Measurements from ENCODE around the gene CYGB.
"Not testable (repeated sequence)": the region's sequence is repeated elsewhere in the genome, so short reads cannot be mapped to it uniquely, and the experiment has no call there.

CYGB gene

GRCh38 chr17:76534831-76535732, 2.4 kb downstream of the CYGB start:
- no peak overlapping the region for H3K4me3 ChIP-seq (ENCODE audit: low read depth, low read length)
- in situ Hi-C loops (cut with HindIII; ENCODE audit: low sequenced_read_pairs): no loop called here
- DNase-seq (ENCODE audit: low read depth): no peak
- TF ChIP-seq CTCF (IDR thresholded peaks at IDR 0.05; ENCODE audit: low read depth, low read length, missing control alignments): no peak

- DNase-seq (ENCODE audit: low read depth); in situ Hi-C loops (cut with HindIII; ENCODE audit: low sequenced_read_pairs); H3K4me3 ChIP-seq (ENCODE audit: low read depth, low read length): not testable (repeated sequence)
Observed at GRCh38 chr17:76533640-76534359, 3.7 kb downstream of the CYGB start.

DNA sequence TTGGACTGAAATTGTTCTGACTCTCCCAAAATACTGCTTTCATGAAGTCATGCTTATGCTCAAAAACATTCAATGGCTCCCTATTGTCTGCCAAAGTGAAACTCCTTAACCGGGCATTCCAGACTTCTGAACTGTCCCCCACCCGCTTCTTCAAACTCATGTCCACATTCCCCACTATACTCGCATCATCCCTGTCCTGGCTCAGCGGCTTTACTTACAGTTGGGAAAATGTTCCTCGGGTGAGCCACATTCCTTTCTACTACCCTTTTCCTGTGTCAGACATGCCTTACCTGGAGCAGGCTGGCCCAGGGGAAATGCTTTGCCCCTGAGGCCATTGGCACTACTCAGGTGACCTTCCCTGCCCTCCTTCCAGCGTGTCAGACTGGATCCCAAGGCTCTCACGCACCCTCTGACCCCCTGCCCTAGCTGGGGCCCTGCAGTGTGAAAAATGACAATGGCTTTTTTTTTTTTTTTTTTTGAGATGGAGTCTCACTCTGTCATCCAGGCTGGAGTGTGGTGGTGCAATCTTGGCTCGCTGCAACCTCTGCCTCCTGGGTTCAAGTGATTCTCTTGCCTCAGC, 5.3 kb downstream of the CYGB start:
- TF ChIP-seq CTCF (IDR thresholded peaks at IDR 0.05; ENCODE audit: low read depth, low read length, missing control alignments): no peak
- DNase-seq (ENCODE audit: low read depth): no peak
- in situ Hi-C loops (cut with HindIII; ENCODE audit: low sequenced_read_pairs): no loop called here
- no peak overlapping the region for H3K4me3 ChIP-seq (ENCODE audit: low read depth, low read length)

DNA sequence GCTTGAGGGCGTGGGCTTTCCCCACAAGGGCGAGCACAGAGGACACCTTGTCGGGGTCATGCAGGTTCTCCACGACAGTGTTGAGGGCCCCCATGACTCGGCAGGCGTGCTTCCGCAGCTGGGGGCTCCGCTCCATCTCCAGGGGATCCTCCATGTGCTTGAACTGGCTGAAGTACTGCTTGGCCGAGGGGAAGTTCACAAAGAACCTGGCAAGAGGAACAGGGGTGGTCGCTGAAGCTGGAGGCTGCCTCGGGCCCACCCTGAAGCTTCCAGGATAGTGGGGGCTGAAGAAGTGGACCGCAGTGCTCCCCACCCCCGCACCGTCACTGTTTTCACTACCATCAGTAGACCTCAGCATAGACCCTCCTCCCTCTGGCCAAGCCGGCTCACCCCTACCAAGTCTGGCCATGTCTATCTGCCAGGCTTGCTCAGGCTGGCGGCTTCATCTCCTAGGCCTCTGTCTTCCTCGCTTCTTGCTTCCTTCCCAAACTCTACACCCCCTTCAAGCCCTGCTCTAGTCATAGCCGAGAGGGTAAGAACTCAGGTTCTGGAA, 5.9 kb downstream of the CYGB start:
- no peak for DNase-seq (ENCODE audit: low read depth)
- TF ChIP-seq CTCF (IDR thresholded peaks at IDR 0.05; ENCODE audit: low read depth, low read length, missing control alignments): no peak
- in situ Hi-C loops (cut with HindIII; ENCODE audit: low sequenced_read_pairs): no loop called here
- no peak overlapping the region for H3K4me3 ChIP-seq (ENCODE audit: low read depth, low read length)

GRCh38 chr17:76530811-76531485, 6.6 kb downstream of the CYGB start:
- no peak for DNase-seq (ENCODE audit: low read depth)
- H3K4me3 ChIP-seq (ENCODE audit: low read depth, low read length): no peak overlapping the region
- no peak for TF ChIP-seq CTCF (IDR thresholded peaks at IDR 0.05; ENCODE audit: low read depth, low read length, missing control alignments)
- in situ Hi-C loops (cut with HindIII; ENCODE audit: low sequenced_read_pairs): no loop called here

- no peak overlapping the region for H3K4me3 ChIP-seq (ENCODE audit: low read depth, low read length)
- no peak for TF ChIP-seq CTCF (IDR thresholded peaks at IDR 0.05; ENCODE audit: low read depth, low read length, missing control alignments)
- DNase-seq (ENCODE audit: low read depth): no peak
- in situ Hi-C loops (cut with HindIII; ENCODE audit: low sequenced_read_pairs): no loop called here
Observed at GRCh38 chr17:76530095-76530723, 7.3 kb downstream of the CYGB start.
